ENCODE data around the gene SARS1. TPM values are rescaled to one million over a fixed set of nuclear protein-coding genes. Genes with fewer than 3 reads are reported as not detected.
A peak's percentile ranks its signal among the peaks of the same experiment; 100 is the strongest.
"Not testable (repeated sequence)": the region's sequence is repeated elsewhere in the genome, so short reads cannot be mapped to it uniquely, and the experiment has no call there.

Gene SARS1
- total RNA-seq, 1 donor from 2014 or later = 92.8 TPM

- ATAC-seq (ENCODE audit: poor library complexity) = peak; percentile 45
- no peak for DNase-seq
- intact Hi-C loops (cut with DNase I) = no loop called here
Observed at GRCh38 chr1:109214695-109215623, 1.2 kb downstream of the SARS1 start.

DNA sequence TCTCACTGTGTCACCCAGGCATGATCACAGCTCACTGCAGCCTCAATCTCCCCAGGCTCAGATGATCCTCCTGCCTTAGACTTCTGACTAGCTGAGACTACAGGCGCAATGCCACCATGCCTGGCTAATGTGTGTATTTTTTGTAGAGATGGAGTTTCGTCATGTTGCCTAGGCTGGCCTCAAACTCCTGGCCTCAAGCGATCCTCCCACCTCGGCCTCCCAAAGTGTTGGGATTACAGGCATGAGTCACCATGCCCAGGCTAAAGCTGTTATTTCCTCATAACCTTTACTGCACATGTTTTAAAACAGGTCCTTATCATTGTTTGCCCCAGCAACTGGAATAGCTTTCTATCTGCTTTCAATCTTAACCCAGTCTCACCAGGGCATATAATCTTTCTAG lies 2.9 kb downstream of the SARS1 start:
- ATAC-seq (ENCODE audit: poor library complexity) = no peak
- intact Hi-C loops (cut with DNase I) = no loop called here

DNA sequence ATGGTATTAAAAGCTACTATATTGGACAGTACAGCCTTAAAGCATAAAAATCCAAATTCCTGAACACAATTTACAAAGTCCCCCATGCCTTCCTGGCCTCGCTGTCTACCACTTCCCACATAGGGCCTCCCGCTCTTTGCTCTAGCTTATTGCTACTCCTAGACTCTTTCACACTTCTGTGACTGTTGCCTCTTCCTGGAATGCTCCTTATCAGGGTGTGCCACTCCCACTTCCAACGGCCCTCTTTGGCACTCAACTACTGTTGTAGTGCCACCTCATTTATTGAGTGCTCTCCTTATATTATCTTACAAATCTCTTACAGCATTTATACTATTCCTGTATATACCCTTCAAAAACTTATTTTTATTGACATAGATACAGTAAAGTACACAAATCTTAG lies 4.8 kb downstream of the SARS1 start:
- intact Hi-C loops (cut with DNase I) = no loop called here
- no peak for ATAC-seq (ENCODE audit: poor library complexity)
- DNase-seq = no peak

More for the DNA sequence above, 2.9 kb downstream of the SARS1 start:
- no peak for DNase-seq

DNA sequence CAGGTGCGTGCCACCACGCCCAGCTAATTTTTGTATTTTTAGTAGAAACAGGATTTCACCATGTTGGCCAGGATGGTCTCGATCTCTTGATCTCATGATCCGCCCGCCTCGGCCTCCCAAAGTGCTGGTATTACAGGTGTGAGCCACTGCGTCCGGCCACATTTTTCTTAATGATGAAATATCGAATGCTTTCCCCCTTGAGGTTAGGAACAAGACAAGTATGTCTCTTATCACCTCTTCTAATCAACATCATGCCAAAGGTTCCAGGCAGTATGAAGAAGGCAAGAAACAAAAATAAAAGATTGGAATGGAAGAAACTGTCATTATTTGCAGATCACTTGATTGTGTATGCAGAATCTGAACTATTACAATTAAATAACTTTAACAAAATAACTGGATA lies 7.5 kb downstream of the SARS1 start:
- ATAC-seq (ENCODE audit: poor library complexity); DNase-seq; intact Hi-C loops (cut with DNase I): not testable (repeated sequence)

- DNase-seq = no peak
- no peak for ATAC-seq (ENCODE audit: poor library complexity)
- intact Hi-C loops (cut with DNase I) = no loop called here
Observed at GRCh38 chr1:109225308-109225707, 11.6 kb downstream of the SARS1 start.

GRCh38 chr1:109225711-109226445 lies 12.2 kb downstream of the SARS1 start:
- DNase-seq (no peak), ATAC-seq (ENCODE audit: poor library complexity) (no peak)
- intact Hi-C loops (cut with DNase I) = no loop called here

GRCh38 chr1:109228167-109228566 lies 14.4 kb downstream of the SARS1 start:
- intact Hi-C loops (cut with DNase I) = no loop called here
- DNase-seq (no peak), ATAC-seq (ENCODE audit: poor library complexity) (no peak)

- DNase-seq = no peak
- no peak for ATAC-seq (ENCODE audit: poor library complexity)
- intact Hi-C loops (cut with DNase I) = no loop called here
Observed at GRCh38 chr1:109229531-109230127, 15.9 kb downstream of the SARS1 start.

GRCh38 chr1:109231066-109231465 lies 17.3 kb downstream of the SARS1 start:
- DNase-seq (no peak), ATAC-seq (ENCODE audit: poor library complexity) (no peak)
- intact Hi-C loops (cut with DNase I) = no loop called here

DNA sequence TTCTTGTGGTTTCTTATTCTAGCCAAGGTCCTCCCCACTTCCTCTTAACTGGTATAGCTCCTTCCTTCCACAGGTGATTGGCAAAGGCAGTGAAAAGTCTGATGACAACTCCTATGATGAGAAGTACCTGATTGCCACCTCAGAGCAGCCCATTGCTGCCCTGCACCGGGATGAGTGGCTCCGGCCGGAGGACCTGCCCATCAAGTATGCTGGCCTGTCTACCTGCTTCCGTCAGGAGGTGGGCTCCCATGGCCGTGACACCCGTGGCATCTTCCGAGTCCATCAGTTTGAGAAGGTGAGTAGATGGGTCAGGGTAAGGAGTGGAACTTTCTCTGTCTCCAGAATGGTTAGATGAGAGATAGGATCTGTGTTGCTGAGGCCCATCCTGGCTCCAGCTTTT lies 21.4 kb downstream of the SARS1 start:
- intact Hi-C loops (cut with DNase I) = no loop called here
- no peak for DNase-seq
- no peak for ATAC-seq (ENCODE audit: poor library complexity)

DNA sequence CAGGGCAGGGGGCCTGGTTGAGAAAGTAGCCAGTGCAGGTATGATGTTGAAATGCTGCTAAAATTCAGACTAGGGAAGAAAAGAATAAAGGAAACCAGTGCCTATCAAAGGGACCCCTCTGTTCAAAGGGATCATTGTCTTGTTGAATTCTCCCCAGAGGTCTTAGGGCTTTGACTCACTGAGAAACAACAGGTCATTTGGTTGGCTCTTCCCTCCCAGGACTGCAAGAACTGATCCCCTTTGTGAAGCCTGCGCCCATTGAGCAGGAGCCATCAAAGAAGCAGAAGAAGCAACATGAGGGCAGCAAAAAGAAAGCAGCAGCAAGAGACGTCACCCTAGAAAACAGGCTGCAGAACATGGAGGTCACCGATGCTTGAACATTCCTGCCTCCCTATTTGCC lies 23.8 kb downstream of the SARS1 start:
- intact Hi-C loops (cut with DNase I) = no loop called here

DNA sequence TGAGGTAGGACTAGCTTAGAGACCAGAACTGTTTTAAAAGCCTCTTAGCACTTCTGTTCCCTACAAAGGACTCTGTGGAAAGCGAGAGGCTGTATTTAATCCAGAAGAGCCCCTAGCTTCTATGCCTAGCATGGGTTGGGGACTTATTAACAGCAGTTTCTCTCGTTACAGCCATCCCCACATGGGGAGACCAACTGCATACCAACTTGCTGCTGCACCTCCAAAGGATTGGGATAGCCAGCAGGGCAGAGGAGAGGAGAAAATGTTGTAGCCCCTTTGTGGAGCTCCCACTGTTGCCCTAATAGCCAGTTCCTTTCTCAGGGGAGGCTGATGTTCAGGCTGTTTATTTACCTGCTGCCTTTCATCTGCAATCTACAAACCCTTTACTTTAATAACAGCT lies 24.7 kb downstream of the SARS1 start:
- ATAC-seq (ENCODE audit: poor library complexity) (no peak), DNase-seq (no peak)
- intact Hi-C loops (cut with DNase I) = no loop called here

More for the DNA sequence above, 23.8 kb downstream of the SARS1 start:
- no peak for DNase-seq
- ATAC-seq (ENCODE audit: poor library complexity) = no peak

- DNase-seq (no peak), ATAC-seq (ENCODE audit: poor library complexity) (no peak)
- intact Hi-C loops (cut with DNase I) = no loop called here
Observed at GRCh38 chr1:109239047-109239408, 25.3 kb downstream of the SARS1 start.

DNA sequence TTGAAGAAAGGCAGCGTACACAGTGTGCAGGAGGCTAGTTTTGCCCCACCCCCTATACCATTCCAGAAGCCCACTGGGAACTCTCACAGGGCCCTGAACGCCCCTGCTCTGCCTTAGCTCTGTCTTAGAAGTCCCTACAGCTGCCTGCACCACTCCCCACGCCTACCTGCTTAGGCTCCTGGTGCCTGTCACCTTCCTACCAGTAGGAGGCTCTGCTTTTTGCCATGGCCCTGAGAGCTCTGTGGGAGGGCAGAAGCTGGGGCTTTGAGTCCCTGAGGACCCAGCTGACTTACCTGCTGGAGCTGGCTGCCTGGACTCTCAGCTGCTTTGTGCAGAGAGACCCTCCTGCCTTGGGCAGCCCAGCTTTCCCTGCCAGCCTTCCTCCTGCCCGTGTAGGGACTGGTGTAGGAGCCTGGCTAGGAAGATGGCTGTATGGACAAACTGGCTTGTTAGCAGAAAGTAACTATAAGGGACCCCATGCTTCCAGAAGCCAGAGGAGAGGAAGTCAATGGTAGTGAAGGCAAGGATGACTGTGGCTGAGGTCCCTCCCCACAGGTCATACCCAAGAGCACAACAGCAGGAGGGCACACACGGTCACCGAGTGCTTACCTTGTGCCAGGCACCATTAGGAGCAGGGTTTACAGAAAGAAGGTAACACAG lies 25.8 kb downstream of the SARS1 start:
- DNase-seq = no peak
- peak; percentile 34 for ATAC-seq (ENCODE audit: poor library complexity)
- intact Hi-C loops (cut with DNase I) = no loop called here

- DNase-seq (peak; percentile 83), ATAC-seq (ENCODE audit: poor library complexity) (peak; percentile 54)
- intact Hi-C loops (cut with DNase I) = no loop called here
Observed at GRCh38 chr1:109240158-109241152, 26.7 kb downstream of the SARS1 start.

- ATAC-seq (ENCODE audit: poor library complexity) (no peak), DNase-seq (no peak)
- intact Hi-C loops (cut with DNase I) = no loop called here
Observed at GRCh38 chr1:109241344-109241743, 27.6 kb downstream of the SARS1 start.

DNA sequence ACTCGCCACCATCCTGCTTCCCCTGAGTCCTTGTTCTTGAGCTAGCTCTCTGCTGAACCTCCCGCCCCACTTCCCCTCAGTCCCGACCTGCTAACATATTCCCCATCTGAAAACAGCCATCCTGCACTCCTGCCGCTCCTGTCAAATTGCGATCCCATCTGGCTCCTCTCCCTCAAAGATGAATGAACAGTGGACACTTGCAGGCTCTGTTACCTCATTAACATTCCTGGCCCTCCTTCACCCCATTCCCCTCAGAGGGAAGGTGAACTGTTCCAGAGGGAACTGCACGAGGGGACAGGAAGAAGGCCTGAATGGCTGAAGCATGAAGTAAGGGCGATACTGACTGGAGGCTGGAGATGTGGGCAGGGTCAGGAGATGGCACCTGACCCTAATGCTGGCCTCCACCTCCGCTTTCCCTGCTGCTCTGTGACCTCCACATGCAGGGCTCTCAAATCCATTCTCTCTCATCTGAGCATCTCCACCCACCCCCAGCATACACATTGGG lies 28.2 kb downstream of the SARS1 start:
- DNase-seq (no peak), ATAC-seq (ENCODE audit: poor library complexity) (no peak)
- intact Hi-C loops (cut with DNase I) = no loop called here

DNA sequence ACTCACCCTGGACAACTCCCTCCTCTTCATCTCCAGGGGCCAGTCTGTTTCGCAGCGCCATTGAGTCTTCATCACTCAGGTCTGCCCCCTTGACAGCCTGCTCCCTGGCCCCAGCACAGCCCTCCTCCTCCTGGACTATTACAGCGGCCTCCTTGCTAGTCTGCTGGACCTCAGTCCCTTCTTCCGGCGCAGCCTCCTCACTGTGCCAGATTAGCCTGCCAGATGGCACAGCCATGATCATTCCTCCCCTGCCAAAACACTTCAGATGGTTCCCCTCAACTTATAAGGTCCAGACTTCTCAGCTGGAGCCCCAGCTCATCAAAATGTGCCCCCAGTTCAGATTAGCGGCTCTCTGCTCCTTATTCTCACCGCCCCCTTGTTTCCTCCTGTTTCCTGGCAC lies 28.7 kb downstream of the SARS1 start:
- DNase-seq = no peak
- ATAC-seq (ENCODE audit: poor library complexity) = peak; percentile 28
- intact Hi-C loops (cut with DNase I) = no loop called here

Measured in Right ventricle myocardium superior (tissue), 1 donor.